PC-3 (cell line): ENCODE measurements around the gene GPR21.

Experiments used
- CTCF ChIP-seq: fragments of 300-600 bp; sonication (generic); conservative IDR thresholded peaks from 2 replicates; pipeline ENCODE4 v1.5.1; 2017; ENCODE audit warnings: antibody characterized with exemption, low read depth, mild to moderate bottlenecking, low read length
- EZH2 ChIP-seq: fragments of 300-600 bp; sonication (generic); IDR thresholded peaks from one replicate; pipeline ENCODE4 v1.6.1; 2017; ENCODE audit warnings: antibody characterized with exemption, mild to moderate bottlenecking, low read length; ENCODE audit not compliant: unreplicated experiment
- EZH2phosphoT487 ChIP-seq: fragments of 300-600 bp; sonication (generic); IDR thresholded peaks from 2 replicates; pipeline ENCODE4 v1.6.1; 2018; ENCODE audit warnings: mild to moderate bottlenecking, antibody characterized with exemption, low read length, borderline replicate concordance

- no peak for TF ChIP-seq CTCF
- no peak for TF ChIP-seq EZH2
- no peak for TF ChIP-seq EZH2phosphoT487
Observed at GRCh38 chr9:122988141-122988540, 45.3 kb upstream of the GPR21 start.
